22Rv1 (cell line): ENCODE measurements around the gene PMEL.

Experiments used
- H3K27ac ChIP-seq: fragments of 450-650 bp; 2 replicates; pipeline ENCODE4 v1.5.1; 2017
- ZFX ChIP-seq: fragments of 450-650 bp; IDR thresholded peaks from 2 replicates; pipeline ENCODE4 v1.6.1; 2017; ENCODE audit warnings: antibody characterized with exemption, borderline replicate concordance
- TF ChIP-seq, protein P1 (sequence below): fragments of 450-650 bp; IDR thresholded peaks from 2 replicates; pipeline ENCODE4 v1.5.1; 2017; ENCODE audit warnings: mild to moderate bottlenecking

Gene PMEL

DNA sequence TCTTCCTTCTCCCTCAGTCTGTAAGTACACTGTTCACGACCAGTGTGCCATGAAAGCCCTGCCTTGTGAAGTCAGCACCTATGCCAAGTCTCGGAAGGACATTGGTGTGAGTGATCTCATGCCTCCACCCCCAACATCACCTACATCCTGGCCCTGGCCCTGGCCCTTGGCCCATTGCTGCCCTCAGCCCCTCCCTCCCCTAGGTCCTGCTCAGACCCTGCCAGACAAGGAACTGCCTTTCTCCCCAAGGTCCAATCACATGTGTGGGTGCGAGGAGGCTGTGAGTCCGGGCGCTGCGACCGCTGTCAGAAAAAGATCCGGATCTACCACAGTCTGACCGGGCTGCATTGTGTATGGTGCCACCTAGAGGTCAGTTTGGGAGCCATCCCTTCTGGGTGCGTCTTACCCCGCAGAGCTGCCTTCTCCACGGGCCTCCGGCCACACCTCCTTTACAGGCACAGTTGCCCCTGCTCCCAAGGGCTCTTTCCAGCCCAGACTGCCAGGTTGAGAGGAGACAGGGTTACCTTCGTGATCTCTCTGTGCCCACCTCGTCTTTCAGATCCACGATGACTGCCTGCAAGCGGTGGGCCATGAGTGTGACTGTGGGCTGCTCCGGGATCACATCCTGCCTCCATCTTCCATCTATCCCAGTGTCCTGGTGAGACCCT, 25.6 kb downstream of the PMEL start:
- TF ChIP-seq, protein P1, sequence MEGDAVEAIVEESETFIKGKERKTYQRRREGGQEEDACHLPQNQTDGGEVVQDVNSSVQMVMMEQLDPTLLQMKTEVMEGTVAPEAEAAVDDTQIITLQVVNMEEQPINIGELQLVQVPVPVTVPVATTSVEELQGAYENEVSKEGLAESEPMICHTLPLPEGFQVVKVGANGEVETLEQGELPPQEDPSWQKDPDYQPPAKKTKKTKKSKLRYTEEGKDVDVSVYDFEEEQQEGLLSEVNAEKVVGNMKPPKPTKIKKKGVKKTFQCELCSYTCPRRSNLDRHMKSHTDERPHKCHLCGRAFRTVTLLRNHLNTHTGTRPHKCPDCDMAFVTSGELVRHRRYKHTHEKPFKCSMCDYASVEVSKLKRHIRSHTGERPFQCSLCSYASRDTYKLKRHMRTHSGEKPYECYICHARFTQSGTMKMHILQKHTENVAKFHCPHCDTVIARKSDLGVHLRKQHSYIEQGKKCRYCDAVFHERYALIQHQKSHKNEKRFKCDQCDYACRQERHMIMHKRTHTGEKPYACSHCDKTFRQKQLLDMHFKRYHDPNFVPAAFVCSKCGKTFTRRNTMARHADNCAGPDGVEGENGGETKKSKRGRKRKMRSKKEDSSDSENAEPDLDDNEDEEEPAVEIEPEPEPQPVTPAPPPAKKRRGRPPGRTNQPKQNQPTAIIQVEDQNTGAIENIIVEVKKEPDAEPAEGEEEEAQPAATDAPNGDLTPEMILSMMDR = peak; percentile 99
- TF ChIP-seq ZFX = no peak
- H3K27ac ChIP-seq = peak overlapping the region; percentile 51

DNA sequence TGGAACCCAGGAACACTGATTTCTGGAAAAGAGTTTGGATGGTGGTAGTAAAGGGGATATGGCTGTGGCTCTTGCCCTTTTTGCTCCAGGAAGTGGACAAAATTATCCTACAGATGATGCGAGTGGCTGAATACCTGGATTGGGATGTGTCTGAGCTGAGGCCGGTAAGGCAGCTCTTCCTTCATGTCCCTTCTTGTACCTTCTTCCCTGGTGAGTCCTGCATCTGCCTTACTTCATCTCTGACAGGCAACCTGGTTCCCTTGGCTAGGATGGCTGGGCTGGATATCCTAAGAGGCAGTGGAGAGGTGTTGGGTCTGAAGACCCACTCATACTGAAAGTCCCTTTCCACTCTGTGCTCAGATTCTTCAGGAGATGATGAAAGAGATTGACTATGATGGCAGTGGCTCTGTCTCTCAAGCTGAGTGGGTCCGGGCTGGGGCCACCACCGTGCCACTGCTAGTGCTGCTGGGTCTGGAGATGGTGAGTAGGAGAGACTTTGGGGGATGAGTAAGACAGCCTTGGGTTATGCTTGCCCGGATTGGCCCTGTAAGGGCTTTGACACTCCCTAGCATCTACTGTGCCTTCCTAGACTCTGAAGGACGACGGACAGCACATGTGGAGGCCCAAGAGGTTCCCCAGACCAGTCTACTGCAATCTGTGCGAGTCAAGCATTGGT, 26.9 kb downstream of the PMEL start:
- H3K27ac ChIP-seq = peak overlapping the region; percentile 51

DNA sequence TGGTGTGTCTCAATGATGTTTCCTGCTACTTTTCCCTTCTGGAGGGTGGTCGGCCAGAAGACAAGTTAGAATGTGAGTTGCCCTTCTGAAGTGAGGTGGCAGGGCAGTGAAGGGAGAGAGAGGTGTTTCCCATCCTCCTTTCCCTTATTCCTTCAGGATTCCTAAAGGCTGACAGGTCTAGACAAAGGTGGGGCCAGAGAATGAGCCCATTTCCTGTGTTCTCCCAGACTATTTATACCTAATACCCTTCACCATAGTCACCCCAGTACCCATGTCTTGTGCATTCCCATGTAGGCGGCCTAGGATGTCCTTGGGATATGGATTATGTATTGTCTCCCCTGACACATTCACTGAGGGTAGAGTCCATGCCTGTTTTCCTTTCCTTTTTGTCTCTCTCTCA, 27.9 kb downstream of the PMEL start:
- no peak overlapping the region for H3K27ac ChIP-seq
- TF ChIP-seq ZFX = no peak
- TF ChIP-seq, protein P1 = no peak

More for the DNA sequence above, 26.9 kb downstream of the PMEL start:
- TF ChIP-seq ZFX = no peak
- TF ChIP-seq, protein P1 = no peak

DNA sequence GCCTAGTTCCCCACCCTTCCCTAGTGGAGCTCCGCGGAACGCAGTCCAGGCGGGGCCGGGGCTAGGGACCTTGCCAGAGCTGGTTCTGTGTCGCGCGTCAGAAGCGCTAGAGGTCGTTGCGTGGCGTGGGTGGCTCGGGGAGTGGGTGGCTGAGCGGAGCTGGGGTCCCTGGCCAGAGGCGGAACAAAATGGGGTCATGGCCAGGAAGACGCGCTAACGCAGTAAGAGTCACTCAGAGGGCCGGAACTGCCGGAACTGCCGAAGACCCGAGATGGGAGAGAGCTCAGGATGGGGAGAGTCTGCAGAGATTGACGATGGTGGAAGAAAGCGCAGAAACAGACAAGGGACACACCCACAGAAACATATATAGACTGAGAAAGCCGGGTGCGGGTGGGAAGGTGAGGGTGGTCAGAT, 30.1 kb downstream of the PMEL start:
- TF ChIP-seq, protein P1 = no peak
- H3K27ac ChIP-seq = no peak overlapping the region

DNA sequence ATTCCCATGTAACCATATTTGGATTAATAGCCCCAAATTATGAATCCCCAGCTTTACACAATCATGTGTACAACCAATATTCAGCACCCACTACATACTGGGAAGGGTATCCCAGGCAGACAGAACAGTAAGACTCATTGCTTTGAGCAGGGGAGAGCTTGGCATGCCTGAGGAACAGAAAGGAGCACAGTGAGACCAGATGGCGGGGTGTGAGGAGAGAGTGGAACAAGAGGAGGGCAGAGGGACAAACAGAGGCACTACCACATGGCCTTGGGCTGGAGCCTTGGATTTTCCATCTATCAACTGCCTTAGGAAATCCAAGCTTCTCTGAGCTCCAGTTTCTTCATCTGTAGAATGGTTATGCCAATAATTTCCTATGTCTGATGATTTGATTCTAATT, 31.1 kb downstream of the PMEL start:
- TF ChIP-seq, protein P1 = no peak
- TF ChIP-seq ZFX = no peak
- 0 out of 2 replicates have a peak overlapping the region, but pooled peaks have one; percentile 1 for H3K27ac ChIP-seq

DNA sequence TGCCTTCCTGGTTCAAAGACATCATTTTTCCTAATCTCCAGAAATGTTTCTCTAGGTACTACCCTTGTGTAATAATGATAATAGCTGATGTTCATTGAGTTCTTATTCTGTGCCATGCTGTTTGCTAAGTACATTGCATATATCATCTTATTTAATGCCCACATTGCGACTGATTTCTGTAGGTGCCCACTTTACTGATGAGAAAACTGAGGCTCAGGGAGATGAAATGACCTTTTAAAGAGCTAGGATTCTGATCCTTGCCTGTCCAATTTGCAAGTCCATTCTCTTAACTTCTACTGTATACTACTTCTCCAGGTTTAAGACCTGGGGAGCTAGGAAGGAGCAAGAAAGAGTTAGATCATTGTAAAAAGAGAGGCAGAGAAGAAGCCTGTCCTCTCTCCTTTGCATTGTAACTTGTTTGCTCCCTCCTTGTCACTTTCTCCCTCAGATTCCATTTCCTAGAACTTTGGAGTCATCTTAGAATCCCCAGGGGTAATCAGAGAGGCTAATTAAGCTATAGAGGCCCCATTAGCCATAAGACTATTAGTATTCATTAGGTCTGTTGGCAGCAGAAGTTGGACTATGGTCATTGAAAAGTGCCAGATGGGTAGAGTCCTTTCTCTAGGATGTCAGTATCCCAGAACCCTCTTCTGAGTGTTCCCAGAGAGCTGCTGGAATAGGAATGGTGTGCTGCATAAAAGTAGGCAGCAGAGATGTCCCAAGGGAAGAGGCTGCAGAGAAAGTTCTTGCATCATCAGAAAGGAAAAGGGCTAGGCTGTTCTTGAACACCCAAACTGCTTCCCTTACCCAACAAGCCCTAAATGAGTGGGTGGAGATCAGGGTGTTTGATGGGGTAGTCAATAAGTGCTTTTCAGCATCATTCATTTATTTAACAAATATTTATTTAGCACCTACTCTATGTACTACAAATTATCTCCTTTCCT, 31.8 kb downstream of the PMEL start:
- 0 out of 2 replicates have a peak overlapping the region, but pooled peaks have one; percentile 1 for H3K27ac ChIP-seq
- TF ChIP-seq ZFX = no peak
- TF ChIP-seq, protein P1 = no peak
